HG02884 (cell line): ENCODE data around the gene PCBP3.
"Not testable (repeated sequence)": the region's sequence is repeated elsewhere in the genome, so short reads cannot be mapped to it uniquely, and the experiment has no call there.

Experiments
- ATAC-seq: cut with Tn5 transposase; IDR thresholded peaks from one replicate; pipeline ENCODE4 v1.9.1; 2021; ENCODE audit warnings: mild to moderate bottlenecking, moderate library complexity; ENCODE audit not compliant: unreplicated experiment

Gene PCBP3

GRCh38 chr21:45802956-45803617 is 159.6 kb downstream of the PCBP3 start:
- ATAC-seq, result no peak

GRCh38 chr21:45803618-45804340 is 160.3 kb downstream of the PCBP3 start:
- ATAC-seq, result no peak

GRCh38 chr21:45804809-45805313 is 161.3 kb downstream of the PCBP3 start:
- no peak for ATAC-seq

- ATAC-seq, result no peak
Measured at GRCh38 chr21:45805321-45805720, 161.8 kb downstream of the PCBP3 start.

- no peak for ATAC-seq
Measured at GRCh38 chr21:45806042-45806441, 162.5 kb downstream of the PCBP3 start.

- not testable (repeated sequence) for ATAC-seq
Measured at GRCh38 chr21:45808663-45809062, 165.1 kb downstream of the PCBP3 start.

- no peak for ATAC-seq
Measured at GRCh38 chr21:45809421-45809820, 165.9 kb downstream of the PCBP3 start.

GRCh38 chr21:45811136-45811535 is 167.6 kb downstream of the PCBP3 start:
- no peak for ATAC-seq

- ATAC-seq, result not testable (repeated sequence)
Measured at GRCh38 chr21:45814210-45814940, 170.8 kb downstream of the PCBP3 start.

GRCh38 chr21:45815781-45816180 is 172.3 kb downstream of the PCBP3 start:
- not testable (repeated sequence) for ATAC-seq

GRCh38 chr21:45816794-45817193 is 173.3 kb downstream of the PCBP3 start:
- no peak for ATAC-seq

GRCh38 chr21:45817345-45817744 is 173.8 kb downstream of the PCBP3 start:
- ATAC-seq, result no peak

- ATAC-seq, result no peak
Measured at GRCh38 chr21:45818276-45818903, 174.9 kb downstream of the PCBP3 start.

GRCh38 chr21:45818904-45819285 is 175.4 kb downstream of the PCBP3 start:
- ATAC-seq, result no peak

- no peak for ATAC-seq
Measured at GRCh38 chr21:45819478-45820170, 176.1 kb downstream of the PCBP3 start.

GRCh38 chr21:45820171-45821091 is 176.9 kb downstream of the PCBP3 start:
- no peak for ATAC-seq

GRCh38 chr21:45821315-45821962 is 177.9 kb downstream of the PCBP3 start:
- ATAC-seq, result no peak

- no peak for ATAC-seq
Measured at GRCh38 chr21:45821998-45822397, 178.5 kb downstream of the PCBP3 start.
